RWPE2 (cell line): ENCODE measurements around the gene HK1.

ENCODE experiments used
- ATAC-seq: fragments of 200-7000 bp; cut with Tn5 transposase; 3 replicates; pipeline ENCODE4 v1.9.1; 2021; ENCODE audit warnings: low read depth
- DNase-seq: peaks from one replicate; pipeline ENCODE4 v3.0.0-alpha.2; 2020; ENCODE audit warnings: low spot score
- H3K27ac ChIP-seq: fragments of 450-650 bp; 2 replicates; pipeline ENCODE4 v1.5.1; 2017; ENCODE audit warnings: mild to moderate bottlenecking; ENCODE audit not compliant: poor library complexity, severe bottlenecking
- H3K27me3 ChIP-seq: fragments of 250-450 bp; sonication (Bioruptor Pico); 2 replicates; pipeline ENCODE4 v1.5.1; 2021; ENCODE audit warnings: mild to moderate bottlenecking, moderate library complexity; ENCODE audit not compliant: insufficient read depth, poor library complexity, severe bottlenecking
- H3K36me3 ChIP-seq: fragments of 250-450 bp; sonication (Bioruptor Pico); 2 replicates; pipeline ENCODE4 v1.5.1; 2020; ENCODE audit warnings: low read depth, mild to moderate bottlenecking, moderate library complexity
- H3K4me1 ChIP-seq: fragments of 250-450 bp; sonication (Bioruptor Pico); 2 replicates; pipeline ENCODE4 v1.5.1; 2021; ENCODE audit warnings: mild to moderate bottlenecking, moderate library complexity; ENCODE audit not compliant: insufficient read depth, poor library complexity, severe bottlenecking
- H3K4me3 ChIP-seq: fragments of 250-450 bp; sonication (Bioruptor Pico); 2 replicates; pipeline ENCODE4 v1.5.1; 2021; ENCODE audit warnings: mild to moderate bottlenecking, moderate library complexity; ENCODE audit not compliant: severe bottlenecking
- H3K9me3 ChIP-seq: fragments of 250-450 bp; sonication (Bioruptor Pico); 2 replicates; pipeline ENCODE4 v1.5.1; 2021; ENCODE audit warnings: mild to moderate bottlenecking, moderate library complexity; ENCODE audit not compliant: severe bottlenecking
- TF ChIP-seq, protein P1 (sequence below): fragments of 450-650 bp; IDR thresholded peaks from one replicate; pipeline ENCODE4 v1.5.1; 2017; ENCODE audit warnings: mild to moderate bottlenecking, moderate library complexity; ENCODE audit not compliant: poor library complexity, severe bottlenecking

Gene HK1

DNA sequence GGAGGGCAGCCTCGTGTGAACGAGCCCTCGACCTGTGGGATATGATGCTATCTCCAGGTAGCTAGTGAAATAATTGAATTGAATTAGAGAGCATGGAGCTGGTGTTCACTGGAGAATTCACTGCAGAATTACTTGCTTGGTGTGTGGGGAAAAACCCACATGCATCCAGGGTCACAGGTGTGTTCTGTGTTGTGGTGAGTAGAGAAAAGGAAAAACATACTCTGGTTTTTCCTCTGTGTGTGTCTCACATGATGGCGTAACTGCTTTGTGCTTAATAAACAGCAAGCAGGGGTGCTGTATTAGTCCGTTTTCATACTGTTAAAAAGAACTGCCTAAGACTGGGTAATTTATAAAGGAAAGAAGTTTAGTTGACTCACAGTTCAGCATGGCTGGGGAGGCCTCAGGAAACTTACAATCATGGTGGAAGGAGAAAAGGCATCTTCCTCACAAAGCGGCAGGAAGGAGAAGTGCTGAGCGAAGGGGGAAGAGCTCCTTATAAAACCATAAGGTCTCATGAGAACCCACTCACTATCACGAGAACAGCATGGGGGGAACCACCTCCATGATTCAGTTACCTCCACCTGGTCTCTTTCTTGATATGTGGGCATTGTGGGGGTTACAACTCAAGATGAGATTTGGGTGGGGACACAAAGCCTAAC, 75.8 kb downstream of the HK1 start:
- H3K36me3 ChIP-seq: peaks cover 43% of the 10 kb centered on the region

DNA sequence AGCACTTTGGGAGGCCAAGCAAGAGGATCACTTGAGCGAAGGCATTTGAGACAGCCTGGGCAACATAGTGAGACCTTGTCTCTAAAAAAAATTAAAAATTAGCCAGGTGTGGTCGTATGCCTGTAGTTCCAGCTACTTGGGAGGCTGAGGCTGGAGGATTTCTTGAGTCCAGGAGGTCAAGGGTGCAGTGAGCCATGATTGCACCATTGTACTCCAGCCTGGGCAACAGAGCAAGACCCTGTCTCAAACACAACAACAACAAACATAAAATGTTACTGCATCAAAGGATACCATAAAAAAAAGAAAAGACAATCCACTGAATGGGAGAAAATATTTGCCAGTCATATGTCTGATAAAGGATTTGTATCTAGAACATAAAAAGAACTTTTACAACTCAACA, 77.9 kb downstream of the HK1 start:
- Histone ChIP-seq H3K36me3 (peaks cover 39% of the 10 kb centered on the region), H3K4me1 (peaks cover 50% of the 10 kb centered on the region), H3K4me3 (no peak overlapping the region), H3K27ac (no peak overlapping the region), H3K27me3 (no peaks in the 10 kb centered on the region), H3K9me3 (no peaks in the 10 kb centered on the region)
- TF ChIP-seq, protein P1, sequence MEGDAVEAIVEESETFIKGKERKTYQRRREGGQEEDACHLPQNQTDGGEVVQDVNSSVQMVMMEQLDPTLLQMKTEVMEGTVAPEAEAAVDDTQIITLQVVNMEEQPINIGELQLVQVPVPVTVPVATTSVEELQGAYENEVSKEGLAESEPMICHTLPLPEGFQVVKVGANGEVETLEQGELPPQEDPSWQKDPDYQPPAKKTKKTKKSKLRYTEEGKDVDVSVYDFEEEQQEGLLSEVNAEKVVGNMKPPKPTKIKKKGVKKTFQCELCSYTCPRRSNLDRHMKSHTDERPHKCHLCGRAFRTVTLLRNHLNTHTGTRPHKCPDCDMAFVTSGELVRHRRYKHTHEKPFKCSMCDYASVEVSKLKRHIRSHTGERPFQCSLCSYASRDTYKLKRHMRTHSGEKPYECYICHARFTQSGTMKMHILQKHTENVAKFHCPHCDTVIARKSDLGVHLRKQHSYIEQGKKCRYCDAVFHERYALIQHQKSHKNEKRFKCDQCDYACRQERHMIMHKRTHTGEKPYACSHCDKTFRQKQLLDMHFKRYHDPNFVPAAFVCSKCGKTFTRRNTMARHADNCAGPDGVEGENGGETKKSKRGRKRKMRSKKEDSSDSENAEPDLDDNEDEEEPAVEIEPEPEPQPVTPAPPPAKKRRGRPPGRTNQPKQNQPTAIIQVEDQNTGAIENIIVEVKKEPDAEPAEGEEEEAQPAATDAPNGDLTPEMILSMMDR: no peak
- DNase-seq: no peak
- ATAC-seq: no peak

More for the DNA sequence above, 75.8 kb downstream of the HK1 start:
- no peak for DNase-seq
- TF ChIP-seq, protein P1: no peak
- H3K27me3 ChIP-seq: no peaks in the 10 kb centered on the region
- no peak overlapping the region for H3K4me3 ChIP-seq
- ATAC-seq: no peak
- peaks cover 44% of the 10 kb centered on the region for H3K4me1 ChIP-seq
- H3K27ac ChIP-seq: peak overlapping the region; percentile 92
- H3K9me3 ChIP-seq: no peaks in the 10 kb centered on the region

DNA sequence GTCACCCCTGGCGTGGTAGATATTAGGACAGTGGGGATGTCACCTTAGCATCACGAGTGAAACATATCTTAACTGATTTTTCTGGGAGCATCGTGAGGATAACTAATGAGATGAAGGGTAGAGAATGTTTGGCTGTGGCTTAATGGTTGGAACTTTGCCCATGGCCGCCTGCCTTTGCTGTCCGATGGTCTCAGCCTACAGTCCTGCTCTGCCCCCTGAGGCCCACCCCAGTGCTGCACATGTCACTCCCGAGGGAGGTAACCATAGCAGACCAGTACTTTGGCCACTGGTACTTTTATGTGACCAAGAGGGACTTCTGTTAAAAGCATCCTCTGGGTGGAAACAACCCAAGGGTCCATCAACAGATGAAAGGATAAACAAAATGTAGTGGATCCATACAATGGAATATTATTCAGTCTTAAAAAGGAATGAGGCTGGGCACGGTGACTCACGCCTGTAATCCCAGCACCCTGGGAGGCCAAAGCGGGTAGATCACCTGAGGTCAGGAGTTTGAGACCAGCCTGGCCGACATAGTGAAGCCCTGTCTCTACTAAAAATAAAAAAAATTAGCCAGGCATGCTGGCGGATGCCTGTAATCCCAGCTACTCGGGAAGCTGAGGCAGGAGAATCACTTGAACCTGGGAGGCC, 80.0 kb downstream of the HK1 start:
- H3K4me3 ChIP-seq: no peak overlapping the region
- H3K36me3 ChIP-seq: peaks cover 45% of the 10 kb centered on the region
- H3K27ac ChIP-seq: peak overlapping the region; percentile 69
- no peaks in the 10 kb centered on the region for H3K27me3 ChIP-seq
- ATAC-seq (no peak), DNase-seq (no peak)
- H3K4me1 ChIP-seq: peaks cover 50% of the 10 kb centered on the region
- TF ChIP-seq, protein P1: no peak
- H3K9me3 ChIP-seq: no peaks in the 10 kb centered on the region

DNA sequence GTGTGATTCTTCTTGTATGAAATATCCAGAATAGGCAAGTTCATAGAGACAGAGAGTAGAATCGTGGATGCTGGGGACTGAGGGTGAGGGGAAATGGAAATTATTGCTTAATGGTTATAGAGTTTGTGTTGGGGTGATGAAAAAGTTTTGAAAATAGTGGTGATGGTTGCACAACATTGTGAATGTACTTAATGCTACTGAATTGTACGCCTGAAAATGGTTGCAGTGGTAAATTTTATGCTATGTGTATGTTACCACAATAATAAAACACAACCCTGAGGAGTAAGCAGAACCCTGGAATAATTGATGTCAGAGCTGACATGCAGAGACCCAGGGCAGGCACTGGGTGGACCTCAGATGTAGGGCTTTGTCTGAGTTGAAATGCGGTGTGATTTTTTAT, 80.9 kb downstream of the HK1 start:
- peaks cover 53% of the 10 kb centered on the region for H3K36me3 ChIP-seq
- no peaks in the 10 kb centered on the region for H3K9me3 ChIP-seq
- ATAC-seq: no peak
- H3K4me3 ChIP-seq: no peak overlapping the region
- peaks cover 52% of the 10 kb centered on the region for H3K4me1 ChIP-seq
- DNase-seq: no peak
- TF ChIP-seq, protein P1: no peak
- H3K27me3 ChIP-seq: no peaks in the 10 kb centered on the region
- peak overlapping the region; percentile 69 for H3K27ac ChIP-seq

DNA sequence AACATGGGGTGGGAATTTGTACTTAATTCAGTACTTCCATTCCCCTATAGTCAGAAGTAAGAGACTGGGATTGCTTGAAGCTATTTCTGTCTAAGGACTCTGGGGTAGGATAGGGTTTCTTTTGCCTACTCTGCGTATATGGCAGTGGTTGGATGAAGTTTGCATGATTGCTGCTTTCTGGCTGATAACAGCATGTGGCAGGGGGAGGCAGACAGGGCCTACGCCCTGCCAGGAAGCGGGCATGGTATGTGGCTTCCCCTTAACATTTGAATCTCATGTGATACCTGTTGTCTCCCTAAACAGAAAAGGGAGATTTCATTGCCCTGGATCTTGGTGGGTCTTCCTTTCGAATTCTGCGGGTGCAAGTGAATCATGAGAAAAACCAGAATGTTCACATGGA, 81.3 kb downstream of the HK1 start:
- no peaks in the 10 kb centered on the region for H3K27me3 ChIP-seq
- H3K9me3 ChIP-seq: no peaks in the 10 kb centered on the region
- DNase-seq (no peak), ATAC-seq (no peak)
- peaks cover 53% of the 10 kb centered on the region for H3K36me3 ChIP-seq
- H3K4me3 ChIP-seq: no peak overlapping the region
- peaks cover 52% of the 10 kb centered on the region for H3K4me1 ChIP-seq
- H3K27ac ChIP-seq: peak overlapping the region; percentile 69
- TF ChIP-seq, protein P1: no peak
